Retina (tissue), 1 donor: ENCODE measurements around the gene SETBP1.
"Not testable (repeated sequence)": the region's sequence is repeated elsewhere in the genome, so short reads cannot be mapped to it uniquely, and the experiment has no call there.

Source experiments
- DNase-seq: peaks from one replicate; pipeline ENCODE4 v3.0.0-alpha.2; 2016

Gene SETBP1

DNA sequence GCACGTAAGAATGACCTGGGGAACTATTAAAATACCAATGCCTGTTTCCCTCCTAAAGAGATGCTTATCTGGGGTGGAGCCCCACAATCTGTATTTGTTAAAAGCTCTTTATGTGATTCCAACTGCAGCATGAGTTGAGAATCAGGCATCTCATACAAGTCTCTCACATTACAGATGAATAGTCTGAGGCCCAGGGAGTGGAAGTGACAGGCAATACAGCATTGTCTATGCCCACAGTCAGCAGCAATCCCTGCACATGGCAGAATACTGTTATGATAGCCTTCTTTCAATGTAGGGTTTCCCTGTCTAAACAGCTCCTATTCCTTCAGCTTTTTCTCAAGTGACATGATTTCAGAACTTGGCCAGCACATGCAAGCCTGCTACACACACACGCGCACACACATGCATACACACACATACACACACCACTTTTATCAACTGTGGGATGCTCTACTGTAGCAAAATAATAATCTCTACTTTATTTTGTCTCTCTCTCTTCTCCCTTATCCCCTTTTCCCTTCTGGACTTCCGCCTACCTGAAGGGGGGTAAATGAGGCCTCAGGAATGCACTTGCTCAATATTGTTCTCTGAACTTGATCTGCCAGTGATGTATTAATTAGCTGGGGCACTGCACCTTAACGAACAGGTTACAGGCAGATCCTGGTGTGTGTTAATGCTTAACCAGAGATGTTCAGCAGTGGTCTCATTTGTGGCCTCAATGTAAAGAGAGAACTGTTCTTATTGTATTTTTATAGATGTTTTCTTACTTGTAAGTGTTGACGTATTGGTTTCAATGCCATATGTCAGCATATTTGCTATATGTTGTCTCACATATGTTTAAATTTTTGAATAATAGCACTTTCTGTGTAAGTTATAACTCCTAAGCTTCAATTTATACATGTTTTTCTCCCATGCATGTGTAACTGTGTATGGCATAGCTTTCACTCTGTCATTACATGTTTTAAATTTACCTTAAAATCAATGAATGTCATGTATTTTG is 116.0 kb downstream of the SETBP1 start:
- DNase-seq, result no peak

DNA sequence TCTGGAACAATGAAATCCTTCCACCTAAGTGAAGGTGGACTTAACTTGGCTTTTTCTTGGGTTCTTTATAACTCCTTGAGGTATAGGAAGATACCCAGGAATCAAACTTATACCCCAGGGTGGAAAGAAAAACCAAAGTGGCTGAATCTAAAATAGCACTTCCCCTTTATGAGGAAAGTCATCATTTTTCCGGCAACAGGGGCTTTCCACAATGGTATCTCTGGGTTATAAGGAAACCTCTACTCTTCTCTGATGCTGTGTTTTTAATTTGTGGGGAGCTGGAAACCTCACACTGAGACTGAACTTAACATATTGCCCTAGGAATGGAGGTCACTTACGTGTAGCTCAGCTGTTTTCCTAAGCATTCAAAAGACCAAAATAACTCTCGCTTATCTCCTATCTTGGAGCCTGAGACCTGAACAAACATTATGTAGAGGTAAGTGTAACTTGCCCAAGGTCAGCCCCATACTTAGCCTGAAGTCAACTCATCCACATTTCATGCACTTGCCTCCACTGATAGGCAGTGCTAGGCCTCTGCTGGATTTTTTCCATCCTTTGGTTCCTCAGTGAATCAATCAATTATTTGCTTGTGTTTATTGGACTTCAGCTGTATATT is 117.9 kb downstream of the SETBP1 start:
- DNase-seq, result no peak

DNA sequence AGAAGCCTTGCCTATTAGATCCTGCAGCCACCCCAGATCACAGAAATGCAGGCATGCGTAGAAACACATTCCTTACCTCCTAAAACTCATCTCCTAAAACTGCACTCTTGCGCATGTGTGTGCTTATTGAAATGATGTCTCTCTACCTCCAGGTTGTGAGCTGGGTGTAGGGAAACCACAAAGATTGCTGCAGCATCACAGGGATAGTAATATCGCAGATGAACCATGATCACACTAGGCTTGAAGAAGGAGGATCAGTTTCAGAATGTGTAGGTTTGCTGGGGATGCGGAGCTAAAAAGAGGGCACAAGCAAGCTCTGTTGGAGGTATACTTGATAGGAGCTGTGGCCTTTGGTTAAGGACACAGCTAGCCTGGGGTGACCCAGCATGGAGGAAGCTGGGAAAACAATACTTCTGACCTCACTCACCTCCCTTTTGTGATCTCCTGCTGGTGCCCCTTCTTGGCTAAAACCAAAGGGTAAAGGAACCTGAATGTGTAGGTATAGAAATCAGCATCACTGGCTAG is 118.8 kb downstream of the SETBP1 start:
- no peak for DNase-seq

DNA sequence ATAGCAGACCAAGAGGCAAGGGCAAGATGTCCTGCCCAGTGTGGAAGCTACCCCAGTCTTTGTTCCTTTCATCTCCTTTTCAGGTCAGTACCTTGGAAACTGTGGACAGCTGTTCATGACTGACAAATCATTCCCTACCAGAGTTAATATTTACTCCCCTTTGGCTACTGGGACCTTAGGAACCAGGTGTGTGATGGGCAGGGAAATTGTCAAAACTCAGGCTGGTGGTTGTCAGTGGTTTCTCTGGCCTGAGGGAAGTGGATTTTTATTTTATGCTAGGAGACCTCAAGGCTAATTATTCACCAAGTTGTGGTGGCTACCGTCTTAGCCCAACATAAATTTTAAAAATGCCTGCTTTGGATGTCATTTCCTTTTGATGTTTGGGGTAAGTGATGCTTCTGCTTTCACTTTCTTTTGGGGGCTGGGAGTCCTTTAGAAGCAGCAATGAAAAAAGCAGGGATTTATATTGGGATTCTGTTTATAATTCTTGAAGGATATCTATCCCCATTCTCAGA is 119.3 kb downstream of the SETBP1 start:
- DNase-seq, result no peak

DNA sequence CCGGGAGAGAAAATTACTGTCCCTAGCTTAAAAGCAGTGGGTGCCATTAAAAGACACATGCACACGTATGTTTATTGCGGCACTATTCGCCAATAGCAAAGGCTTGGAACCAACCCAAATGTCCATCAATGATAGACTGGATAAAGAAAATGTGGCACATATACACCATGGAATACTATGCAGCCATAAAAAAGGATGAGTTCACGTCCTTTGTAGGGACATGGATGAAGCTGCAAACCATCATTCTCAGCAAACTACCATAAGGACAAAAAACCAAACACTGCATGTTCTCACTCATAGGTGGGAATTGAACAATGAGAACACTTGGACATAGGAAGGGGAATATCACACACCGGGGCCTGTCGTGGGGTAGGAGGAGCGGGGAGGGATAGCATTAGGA is 120.1 kb downstream of the SETBP1 start:
- DNase-seq, result not testable (repeated sequence)

DNA sequence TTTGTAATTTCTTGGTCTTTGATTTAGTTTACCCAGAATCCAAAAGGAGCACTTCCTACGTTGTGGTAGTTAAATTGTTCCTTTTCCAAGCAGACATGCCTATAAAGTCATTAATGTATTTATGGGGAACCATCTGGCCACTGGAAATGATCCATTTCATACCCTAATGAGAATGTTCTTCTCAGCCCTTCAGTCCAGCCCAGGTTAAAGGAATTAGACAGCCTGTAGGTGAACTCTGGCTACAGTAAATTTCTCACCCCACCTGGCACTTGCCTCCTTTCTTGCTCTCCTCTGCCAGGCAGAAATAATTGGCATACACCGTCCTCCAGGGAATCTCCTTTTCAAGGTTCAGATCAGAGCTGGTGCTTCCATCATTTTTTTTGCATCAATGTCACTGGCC is 121.1 kb downstream of the SETBP1 start:
- DNase-seq, result no peak

DNA sequence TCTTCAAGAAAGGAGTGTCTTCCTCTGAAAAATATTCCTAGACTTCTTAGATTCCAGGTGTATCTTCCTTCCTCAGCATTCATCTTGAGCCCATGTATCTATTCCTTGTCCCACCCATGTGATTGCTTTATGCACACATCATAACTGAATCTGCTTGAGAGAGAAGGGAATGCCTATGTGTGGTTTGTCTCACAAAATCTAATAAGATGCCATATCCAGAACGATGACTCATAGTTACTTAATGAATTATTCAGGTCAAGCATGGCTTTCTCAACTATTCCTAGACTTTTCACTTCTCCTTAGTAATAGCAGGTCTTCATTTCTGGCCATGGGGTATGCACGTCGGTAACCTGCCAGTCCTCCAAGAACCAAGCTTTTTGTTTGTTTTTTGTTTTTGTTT is 121.8 kb downstream of the SETBP1 start:
- no peak for DNase-seq

DNA sequence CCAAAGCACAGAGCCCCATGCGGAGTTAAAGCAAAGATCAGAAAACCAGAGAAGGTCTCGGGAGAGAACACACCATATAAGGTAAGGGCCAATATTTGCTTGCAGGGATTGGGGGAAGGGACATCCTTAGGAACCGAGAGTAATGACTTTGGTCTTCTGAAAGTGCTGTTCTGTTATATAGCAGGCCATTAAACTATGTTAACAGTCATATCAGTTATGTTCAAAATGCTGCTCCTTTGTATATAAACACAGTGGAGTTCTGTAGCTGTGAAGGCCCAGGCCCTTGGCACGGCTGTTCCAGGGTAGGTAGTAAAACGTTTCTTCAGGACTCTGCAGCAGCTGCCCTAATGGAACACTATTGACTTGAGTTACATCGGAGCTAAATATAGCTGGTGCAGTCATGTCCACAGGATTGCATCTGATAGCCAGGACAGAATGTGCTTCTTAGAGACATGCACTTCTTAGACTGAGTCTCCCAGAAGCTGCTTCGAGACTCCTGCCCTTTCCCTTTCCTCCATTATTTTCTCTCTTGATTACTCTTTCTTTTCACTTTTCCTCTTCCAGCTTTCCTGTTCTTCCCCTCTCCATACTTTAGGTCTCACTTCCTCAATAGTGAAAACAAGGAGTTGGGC is 122.4 kb downstream of the SETBP1 start:
- DNase-seq, result no peak

DNA sequence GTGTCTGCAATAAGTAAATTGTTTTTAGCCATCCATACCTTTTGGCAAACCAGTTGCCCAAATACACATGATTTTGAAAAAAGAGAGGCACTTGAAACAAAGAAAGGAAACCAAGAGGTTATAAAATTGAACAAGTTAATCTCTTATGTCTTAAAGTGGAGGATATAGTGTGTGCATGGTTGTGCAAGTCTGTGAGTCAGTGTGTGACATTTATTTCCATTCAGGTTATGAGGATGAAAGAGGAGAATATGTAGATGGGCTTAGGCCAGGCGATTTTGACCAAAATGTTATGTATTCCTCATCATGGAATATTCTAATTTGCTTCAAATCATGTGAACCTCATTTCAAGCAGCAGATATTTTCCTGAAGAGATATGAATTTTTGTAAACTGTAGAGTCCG is 123.3 kb downstream of the SETBP1 start:
- DNase-seq, result no peak

DNA sequence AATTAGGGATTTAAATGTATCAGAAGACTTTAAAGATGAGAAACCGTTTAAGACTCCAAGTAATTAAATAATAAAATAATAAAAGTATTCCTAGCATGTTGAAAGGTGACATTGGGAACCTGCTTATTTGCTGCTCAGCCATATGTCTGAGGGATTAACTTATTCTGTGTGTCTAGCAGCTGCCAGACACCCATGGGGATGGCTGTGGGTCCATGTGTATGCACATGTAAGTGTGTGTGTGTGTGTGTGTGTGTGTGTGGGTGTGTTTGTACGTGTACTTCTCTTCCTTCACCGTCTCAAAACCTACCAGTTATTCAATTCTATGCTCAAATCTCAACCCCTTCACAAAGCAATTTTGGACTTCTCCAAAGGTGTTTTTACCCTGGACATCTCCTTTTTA is 124.5 kb downstream of the SETBP1 start:
- no peak for DNase-seq

DNA sequence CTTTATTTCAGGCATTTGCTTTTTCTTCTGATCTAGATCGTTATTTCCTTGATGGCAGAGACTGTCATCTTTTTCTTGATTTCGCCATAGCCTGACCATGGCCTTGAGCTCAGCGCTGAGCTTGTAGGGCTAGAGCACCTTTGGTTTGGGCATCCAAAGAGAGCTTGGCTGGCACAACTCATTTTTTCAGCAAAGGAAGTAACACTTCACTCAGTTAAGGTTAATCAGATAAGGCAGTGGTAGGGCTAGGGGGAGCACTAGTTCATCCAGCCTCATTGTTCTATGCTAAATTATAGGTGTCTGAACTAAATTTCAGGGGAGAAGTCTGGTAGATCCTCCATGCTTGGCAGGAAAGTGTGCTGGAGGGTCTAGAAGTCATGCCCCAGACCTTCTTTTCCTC is 125.0 kb downstream of the SETBP1 start:
- DNase-seq, result no peak

DNA sequence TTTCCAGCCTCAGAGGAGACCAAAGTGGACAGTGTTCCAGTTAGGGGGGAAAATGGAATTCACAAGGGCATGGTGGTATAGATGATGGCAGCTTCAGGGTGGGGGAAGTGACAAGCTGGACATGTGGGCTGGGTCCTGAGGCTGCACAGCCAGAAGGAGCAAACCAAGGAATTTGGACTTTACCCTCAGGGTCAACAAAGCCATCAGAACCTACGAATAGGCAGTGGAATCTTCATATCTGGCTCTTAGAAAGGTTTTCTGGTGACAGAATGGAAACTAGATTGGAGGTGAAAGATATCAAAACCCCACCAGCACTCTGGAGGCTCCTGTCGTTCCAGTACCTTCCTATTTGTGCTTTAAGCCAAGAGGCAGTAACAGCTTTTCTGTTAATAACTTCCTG is 127.1 kb downstream of the SETBP1 start:
- no peak for DNase-seq

DNA sequence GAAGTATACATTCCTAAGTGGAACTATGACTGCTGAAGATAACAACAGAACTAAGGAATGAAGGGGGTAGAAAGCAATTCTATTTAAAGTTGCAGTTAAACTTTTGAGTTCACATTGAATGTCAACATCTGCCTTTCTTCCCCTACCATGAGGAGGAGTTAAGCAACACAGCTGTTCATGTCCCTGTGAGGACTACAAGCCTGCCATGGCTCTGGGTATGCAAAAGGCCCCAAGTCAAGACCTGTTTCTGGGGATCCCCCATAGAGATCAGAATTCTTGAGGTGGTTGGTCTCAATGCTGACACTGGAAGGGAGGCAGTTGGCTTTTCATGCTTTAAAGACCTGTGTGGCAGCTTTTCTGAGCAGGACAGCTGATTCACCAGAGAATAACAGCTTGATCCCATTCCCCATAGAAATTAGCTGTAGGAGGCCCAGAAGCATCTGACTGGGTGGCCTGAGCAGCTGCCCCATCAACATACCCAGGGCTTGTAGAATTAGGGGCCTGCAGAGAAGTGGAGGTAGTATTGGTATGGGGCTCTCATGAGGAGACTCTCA is 131.0 kb downstream of the SETBP1 start:
- DNase-seq, result no peak

DNA sequence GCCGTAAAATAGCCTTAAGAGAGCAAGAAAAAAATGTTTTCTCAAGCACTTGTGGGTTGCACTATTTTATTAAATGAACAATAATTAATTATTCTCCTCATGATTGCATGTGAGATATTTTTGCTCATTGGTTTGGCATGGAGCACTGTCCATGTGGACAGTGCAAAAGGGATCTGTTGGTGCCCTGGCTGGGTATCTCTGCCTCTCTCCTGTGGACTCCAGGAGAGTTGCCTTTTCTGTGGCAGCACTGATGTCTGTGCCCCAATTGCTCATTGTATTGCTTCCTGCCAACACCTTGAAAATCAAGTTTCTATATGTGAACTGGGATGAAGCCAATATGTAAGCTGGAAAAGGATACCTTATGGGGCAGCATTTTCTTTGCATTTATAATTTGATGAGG is 131.7 kb downstream of the SETBP1 start:
- no peak for DNase-seq

DNA sequence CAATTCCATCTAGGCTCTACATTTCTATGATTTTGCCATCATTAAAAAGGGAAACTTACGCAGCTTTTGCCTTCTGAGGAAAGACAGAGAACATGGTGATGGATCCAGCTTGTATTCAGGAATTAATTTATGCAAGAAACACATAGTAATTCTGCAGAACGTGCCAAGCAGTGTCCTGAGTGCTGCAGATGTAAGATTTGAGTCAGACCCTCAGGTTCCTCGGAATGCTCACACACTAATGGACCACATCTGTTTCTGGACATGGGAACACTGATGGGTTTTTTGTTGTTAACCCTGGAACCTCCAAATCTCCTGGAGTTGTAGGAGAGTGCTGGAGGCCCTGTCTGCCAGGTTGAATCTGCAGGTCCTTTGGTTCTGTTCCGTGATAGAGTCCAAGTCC is 132.9 kb downstream of the SETBP1 start:
- DNase-seq, result no peak

DNA sequence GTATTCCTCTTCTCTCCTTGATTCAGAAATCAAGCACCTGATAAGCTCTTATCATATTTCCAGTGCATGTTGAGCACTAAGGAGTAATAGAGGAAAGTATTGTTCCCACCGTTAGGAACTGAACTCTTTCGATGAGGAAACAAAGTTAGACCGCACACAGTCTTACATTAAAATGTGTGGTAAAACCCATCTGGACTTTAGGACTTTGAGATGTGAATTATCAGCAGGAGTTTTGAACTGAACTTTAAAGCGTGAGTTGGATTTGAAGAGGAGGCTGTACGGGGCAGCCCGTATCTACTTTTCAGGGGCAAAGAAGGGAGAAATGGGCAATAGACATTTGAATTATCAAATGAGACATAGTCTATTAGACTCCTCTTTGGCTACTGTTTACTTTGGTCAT is 134.4 kb downstream of the SETBP1 start:
- DNase-seq, result no peak

DNA sequence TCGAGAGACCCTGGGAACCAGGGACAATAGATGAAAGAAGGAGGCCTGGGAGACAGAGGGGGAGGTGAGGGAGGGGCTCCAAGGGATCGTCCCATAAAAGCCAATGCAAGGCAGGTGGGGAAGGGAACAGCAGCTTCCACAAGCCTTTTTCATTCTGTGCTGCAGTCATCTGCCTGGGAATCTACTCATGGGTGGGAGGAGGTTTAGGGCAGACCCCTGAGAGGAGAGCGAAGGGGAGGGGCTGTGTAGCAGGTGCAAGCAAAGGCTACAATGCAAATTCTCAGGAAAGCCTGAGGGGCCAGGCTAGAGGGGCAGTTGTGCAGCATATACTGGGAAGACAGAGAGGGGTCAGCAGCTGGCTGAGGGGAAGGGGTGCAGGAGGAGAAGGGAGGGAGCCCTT is 135.4 kb downstream of the SETBP1 start:
- DNase-seq, result peak; percentile 67

DNA sequence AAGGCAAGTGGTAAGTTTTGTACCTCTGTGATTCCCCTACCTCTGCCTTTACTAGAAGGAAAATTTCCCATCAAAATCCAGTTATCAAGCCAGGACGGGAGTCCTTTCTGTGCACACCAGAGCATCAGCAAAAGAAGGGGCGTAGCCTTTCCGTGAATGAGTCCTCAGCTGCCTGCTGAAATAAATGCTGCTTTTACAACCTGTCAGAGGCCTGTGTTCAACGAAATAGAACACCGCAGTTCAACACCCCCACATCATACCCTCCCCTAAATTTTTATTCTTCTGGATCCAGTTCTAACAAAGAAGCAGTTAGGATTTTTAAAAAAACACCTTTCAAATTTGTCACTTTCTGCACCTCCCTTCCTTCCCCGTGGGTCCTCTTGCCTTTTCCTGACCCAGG is 135.8 kb downstream of the SETBP1 start:
- no peak for DNase-seq

DNA sequence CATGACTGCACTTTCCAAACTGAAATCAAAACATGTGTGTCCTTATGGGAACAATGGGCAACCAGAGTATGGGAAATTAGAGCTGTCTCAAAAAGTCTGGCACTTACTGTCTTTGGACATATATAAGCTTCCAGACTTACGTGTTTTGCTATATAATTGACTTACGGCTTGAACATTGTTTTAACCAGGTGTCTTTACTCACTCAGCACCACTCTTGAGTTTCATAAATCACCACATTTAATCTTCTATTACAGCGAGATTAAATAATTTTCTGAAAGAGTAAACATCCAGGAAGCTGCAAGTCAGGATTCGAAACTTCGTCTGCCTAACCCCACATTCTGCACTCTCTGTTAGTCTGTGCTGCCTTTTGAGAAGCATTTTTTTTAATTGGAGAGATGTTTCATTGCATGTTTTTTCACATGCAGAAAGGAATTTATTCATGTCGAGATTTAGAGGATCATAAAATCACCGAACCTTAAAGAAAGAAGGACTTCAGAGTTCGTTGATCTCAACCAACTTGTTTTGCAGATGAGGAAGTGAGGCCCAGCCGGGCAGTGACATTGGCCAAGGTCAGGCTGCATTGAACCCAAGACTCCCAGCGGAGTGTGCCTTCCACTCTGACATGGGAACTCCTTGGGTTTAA is 137.3 kb downstream of the SETBP1 start:
- DNase-seq, result no peak

DNA sequence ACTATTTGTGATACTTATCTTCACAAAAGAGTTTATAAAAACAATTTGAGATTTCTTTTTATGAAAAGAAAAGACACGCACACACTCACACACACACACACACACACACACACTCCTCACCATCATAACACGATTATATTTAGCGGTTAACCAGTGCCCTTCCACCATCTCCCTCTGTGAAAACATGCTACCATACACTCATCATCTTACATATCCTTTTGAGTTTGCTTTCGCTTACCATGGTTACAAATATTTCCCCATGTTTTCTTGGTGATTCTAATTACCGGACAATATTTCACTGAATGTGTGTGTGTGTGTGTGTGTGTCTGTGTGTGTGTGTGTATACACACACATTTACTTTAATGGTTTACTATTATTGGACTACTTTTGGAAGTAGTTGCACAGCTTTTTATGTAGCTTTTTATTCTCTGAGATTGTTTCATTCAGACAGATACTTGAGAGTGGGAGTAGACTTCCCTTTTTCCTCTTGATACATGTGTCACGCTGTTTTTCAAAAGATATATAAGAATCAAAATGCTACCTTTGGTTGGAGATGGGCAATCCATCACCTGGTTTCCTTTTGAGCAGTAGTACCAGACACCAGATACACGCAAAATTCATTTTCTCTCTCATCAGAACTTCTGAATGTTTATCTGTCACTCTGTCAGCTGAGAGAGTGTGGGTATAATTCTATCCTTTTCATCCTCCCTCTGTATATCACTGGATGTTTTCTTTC is 138.1 kb downstream of the SETBP1 start:
- DNase-seq, result no peak

DNA sequence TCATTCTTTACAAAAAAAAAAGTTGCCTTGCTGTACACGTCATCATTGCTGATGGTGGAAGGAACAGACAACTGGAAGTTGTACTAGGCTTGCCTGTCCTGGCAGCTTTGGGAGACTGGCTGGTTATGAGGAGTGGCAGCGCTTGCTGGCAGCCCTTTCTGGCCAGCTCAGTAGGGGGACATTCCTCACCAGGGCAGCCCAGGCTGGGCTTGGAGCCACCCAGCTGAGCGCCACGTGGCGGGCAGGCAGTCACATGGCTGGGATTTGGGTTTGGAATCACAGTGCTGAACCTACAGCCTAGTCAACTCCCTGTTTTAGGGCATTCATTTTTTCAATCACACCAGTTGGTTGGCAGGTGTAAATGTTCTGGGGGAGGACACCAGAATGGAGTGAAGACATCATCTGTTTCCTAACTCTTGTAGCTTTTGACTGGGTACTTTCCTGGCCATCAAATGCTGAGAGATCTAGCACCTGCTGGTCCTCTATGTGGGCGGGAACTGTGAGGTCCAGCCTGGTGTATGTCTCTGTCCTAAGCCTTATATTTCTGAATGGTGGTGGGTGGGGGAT is 139.3 kb downstream of the SETBP1 start:
- DNase-seq, result no peak

DNA sequence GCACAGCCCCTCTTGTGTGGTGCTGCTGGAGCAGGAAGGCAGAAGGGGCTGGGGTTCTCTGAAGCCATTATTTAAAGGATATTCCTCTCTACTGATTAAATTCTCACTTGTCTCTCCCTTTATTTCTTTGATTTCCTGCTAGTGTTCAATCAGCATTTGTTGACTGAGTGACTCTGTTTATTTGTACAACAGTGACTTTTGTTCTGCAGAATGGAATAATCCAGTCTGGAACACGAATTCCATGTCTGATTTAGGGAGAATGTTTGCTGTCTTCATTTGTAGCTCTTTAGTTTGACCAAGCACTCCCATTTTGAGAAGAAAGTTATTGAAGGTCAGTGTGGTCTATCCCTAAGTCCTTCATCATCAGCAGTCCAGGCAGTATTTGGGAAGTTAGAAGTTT is 141.2 kb downstream of the SETBP1 start:
- no peak for DNase-seq
